OCI-M2 (cell line): Measurements from ENCODE around the gene MERTK.
"Not testable (repeated sequence)": the region's sequence is repeated elsewhere in the genome, so short reads cannot be mapped to it uniquely, and the experiment has no call there.

Experiments used
- DNase-seq: peaks from one replicate; lab custom pipeline; 2025; ENCODE audit not compliant: unreplicated experiment; lab: John Stamatoyannopoulos, UW

MERTK gene

GRCh38 chr2:112065966-112066365 is 167.6 kb downstream of the MERTK start:
- DNase-seq = no peak

- not testable (repeated sequence) for DNase-seq
Measured at GRCh38 chr2:112069794-112070193, 171.4 kb downstream of the MERTK start.

- DNase-seq = no peak
Measured at GRCh38 chr2:112073875-112074274, 175.5 kb downstream of the MERTK start.

GRCh38 chr2:112074506-112074905 is 176.1 kb downstream of the MERTK start:
- DNase-seq = no peak

- no peak for DNase-seq
Measured at GRCh38 chr2:112075490-112076260, 177.3 kb downstream of the MERTK start.

GRCh38 chr2:112077814-112078213 is 179.4 kb downstream of the MERTK start:
- DNase-seq = no peak
